A549 (cell line): ENCODE measurements around the gene PIK3CB.

Experiments
- EP300 ChIP-seq, 2 experiments: fragments of >200 bp; sonication (Bioruptor Twin); formaldehyde crosslinking; IDR thresholded peaks; 2 replicates in 1 of 2; 3 replicates in 1 of 2; pipeline ENCODE4 v1.6.1; 2016 to 2017
- HDAC2 ChIP-seq: fragments of 200-600 bp; sonication (generic); IDR thresholded peaks from 2 replicates; pipeline ENCODE4 v1.6.1; 2016
- TF ChIP-seq, protein P1 (sequence below): fragments of 450-650 bp; IDR thresholded peaks from 2 replicates; pipeline ENCODE4 v1.6.1; 2014; ENCODE audit warnings: antibody characterized with exemption
- TF ChIP-seq, protein P2 (sequence below): fragments of >200 bp; sonication (Bioruptor Twin); formaldehyde crosslinking; IDR thresholded peaks from 3 replicates; pipeline ENCODE4 v1.5.1; 2016
- TF ChIP-seq, protein P3 (sequence below): fragments of >200 bp; sonication (Bioruptor Twin); formaldehyde crosslinking; IDR thresholded peaks from 2 replicates; pipeline ENCODE4 v1.6.1; 2016

DNA sequence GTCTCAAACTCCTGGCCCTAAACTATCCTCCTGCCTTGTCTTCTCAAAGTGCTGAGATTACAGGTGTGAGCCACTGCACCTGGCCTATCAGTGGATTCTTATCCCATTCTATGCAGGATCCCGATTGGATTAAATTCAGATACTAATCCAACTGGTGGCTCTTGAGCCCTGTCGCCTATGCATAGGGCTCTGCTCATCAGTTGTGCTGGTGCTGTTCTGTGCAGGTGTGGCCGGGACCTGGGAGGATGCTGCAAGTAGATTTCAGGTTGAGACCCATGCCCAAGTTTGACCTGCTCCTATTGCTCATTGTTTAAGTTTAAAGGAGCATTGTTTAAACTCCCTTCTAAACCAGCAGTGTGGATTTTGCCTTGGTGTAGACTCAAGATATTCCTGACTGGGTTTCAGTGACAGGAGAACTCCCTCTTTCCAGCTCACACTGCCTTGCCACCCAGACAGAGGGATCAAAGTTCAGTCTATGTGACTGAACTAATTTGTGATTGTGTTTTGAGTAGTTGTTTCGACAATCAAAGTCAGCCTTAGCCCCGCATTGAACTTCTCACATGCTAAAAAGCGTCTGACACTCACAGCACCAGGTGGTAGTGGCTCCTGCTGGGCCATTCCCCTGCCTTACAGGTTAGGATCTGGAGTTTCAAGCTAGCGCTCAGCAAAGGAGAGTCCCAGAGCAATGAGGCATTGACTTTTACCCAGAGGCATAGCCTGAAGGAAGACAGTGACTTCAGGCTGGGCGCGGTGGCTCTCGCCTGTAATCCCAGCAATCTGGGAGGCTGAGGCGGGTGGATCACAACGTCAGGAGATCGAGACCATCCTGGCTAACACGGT lies 45.0 kb upstream of the PIK3CB start:
- TF ChIP-seq, protein P1, sequence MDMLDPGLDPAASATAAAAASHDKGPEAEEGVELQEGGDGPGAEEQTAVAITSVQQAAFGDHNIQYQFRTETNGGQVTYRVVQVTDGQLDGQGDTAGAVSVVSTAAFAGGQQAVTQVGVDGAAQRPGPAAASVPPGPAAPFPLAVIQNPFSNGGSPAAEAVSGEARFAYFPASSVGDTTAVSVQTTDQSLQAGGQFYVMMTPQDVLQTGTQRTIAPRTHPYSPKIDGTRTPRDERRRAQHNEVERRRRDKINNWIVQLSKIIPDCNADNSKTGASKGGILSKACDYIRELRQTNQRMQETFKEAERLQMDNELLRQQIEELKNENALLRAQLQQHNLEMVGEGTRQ = no peak
- TF ChIP-seq, protein P2, sequence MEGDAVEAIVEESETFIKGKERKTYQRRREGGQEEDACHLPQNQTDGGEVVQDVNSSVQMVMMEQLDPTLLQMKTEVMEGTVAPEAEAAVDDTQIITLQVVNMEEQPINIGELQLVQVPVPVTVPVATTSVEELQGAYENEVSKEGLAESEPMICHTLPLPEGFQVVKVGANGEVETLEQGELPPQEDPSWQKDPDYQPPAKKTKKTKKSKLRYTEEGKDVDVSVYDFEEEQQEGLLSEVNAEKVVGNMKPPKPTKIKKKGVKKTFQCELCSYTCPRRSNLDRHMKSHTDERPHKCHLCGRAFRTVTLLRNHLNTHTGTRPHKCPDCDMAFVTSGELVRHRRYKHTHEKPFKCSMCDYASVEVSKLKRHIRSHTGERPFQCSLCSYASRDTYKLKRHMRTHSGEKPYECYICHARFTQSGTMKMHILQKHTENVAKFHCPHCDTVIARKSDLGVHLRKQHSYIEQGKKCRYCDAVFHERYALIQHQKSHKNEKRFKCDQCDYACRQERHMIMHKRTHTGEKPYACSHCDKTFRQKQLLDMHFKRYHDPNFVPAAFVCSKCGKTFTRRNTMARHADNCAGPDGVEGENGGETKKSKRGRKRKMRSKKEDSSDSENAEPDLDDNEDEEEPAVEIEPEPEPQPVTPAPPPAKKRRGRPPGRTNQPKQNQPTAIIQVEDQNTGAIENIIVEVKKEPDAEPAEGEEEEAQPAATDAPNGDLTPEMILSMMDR = no peak
- TF ChIP-seq, protein P3, sequence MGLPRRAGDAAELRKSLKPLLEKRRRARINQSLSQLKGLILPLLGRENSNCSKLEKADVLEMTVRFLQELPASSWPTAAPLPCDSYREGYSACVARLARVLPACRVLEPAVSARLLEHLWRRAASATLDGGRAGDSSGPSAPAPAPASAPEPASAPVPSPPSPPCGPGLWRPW = no peak
- no peak for TF ChIP-seq EP300 (IDR thresholded peaks at IDR 0.05)
- no peak for TF ChIP-seq HDAC2
